Stimulated activated naive CD8-positive, alpha-beta T cell treated with anti-CD3 and anti-CD28 coated beads, Interleukin-15, Interleukin-2, amounts not matched to agents 100 ng/mL and 50 ng/mL, for 24 hours (primary cell): ENCODE measurements around the gene HMGCS1.
"Not testable (repeated sequence)": the region's sequence is repeated elsewhere in the genome, so short reads cannot be mapped to it uniquely, and the experiment has no call there.

Experiments used
- H3K27ac Mint-ChIP-seq: one replicate; pipeline ENCODE4 v1.8.0; 2021; ENCODE audit warnings: mild to moderate bottlenecking, mixed read lengths
- H3K27me3 Mint-ChIP-seq: one replicate; pipeline ENCODE4 v1.8.0; 2021; ENCODE audit warnings: mixed read lengths
- H3K36me3 Mint-ChIP-seq: one replicate; pipeline ENCODE4 v1.8.0; 2021; ENCODE audit warnings: low read depth, mixed read lengths
- H3K4me1 Mint-ChIP-seq: one replicate; pipeline ENCODE4 v1.8.0; 2021; ENCODE audit warnings: low read depth, mixed read lengths
- H3K4me3 Mint-ChIP-seq: one replicate; pipeline ENCODE4 v1.8.0; 2021; ENCODE audit warnings: mild to moderate bottlenecking, mixed read lengths
- H3K9me3 Mint-ChIP-seq: one replicate; pipeline ENCODE4 v1.8.0; 2021; ENCODE audit warnings: mixed read lengths

HMGCS1 gene

GRCh38 chr5:43270645-43271044 is 42.6 kb downstream of the HMGCS1 start:
- Mint-ChIP-seq H3K9me3 (peaks cover 22% of the 10 kb centered on the region), H3K4me1 (peaks cover 8% of the 10 kb centered on the region), H3K36me3 (peaks cover 4% of the 10 kb centered on the region), H3K4me3 (no peak overlapping the region), H3K27ac (no peak overlapping the region), H3K27me3 (peaks cover 34% of the 10 kb centered on the region)

- Mint-ChIP-seq H3K4me3 (no peak overlapping the region), H3K9me3 (peaks cover 29% of the 10 kb centered on the region), H3K4me1 (peaks cover 8% of the 10 kb centered on the region), H3K27me3 (peaks cover 54% of the 10 kb centered on the region), H3K27ac (no peak overlapping the region), H3K36me3 (peaks cover 4% of the 10 kb centered on the region)
Measured at GRCh38 chr5:43268188-43268820, 44.9 kb downstream of the HMGCS1 start.

- not testable (repeated sequence) for H3K4me1 Mint-ChIP-seq, H3K4me3 Mint-ChIP-seq, H3K27ac Mint-ChIP-seq, H3K36me3 Mint-ChIP-seq
- Mint-ChIP-seq H3K27me3 (peaks cover 50% of the 10 kb centered on the region), H3K9me3 (peaks cover 15% of the 10 kb centered on the region)
Measured at GRCh38 chr5:43262269-43262668, 50.9 kb downstream of the HMGCS1 start.

GRCh38 chr5:43258116-43258515 is 55.1 kb downstream of the HMGCS1 start:
- no peaks in the 10 kb centered on the region for H3K36me3 Mint-ChIP-seq
- no peaks in the 10 kb centered on the region for H3K4me1 Mint-ChIP-seq
- no peak overlapping the region for H3K4me3 Mint-ChIP-seq
- peaks cover 39% of the 10 kb centered on the region for H3K27me3 Mint-ChIP-seq
- no peaks in the 10 kb centered on the region for H3K9me3 Mint-ChIP-seq
- no peak overlapping the region for H3K27ac Mint-ChIP-seq

GRCh38 chr5:43256261-43256966 is 56.8 kb downstream of the HMGCS1 start:
- Mint-ChIP-seq H3K27ac (no peak overlapping the region), H3K4me1 (no peaks in the 10 kb centered on the region), H3K4me3 (no peak overlapping the region), H3K36me3 (no peaks in the 10 kb centered on the region), H3K27me3 (peaks cover 29% of the 10 kb centered on the region), H3K9me3 (no peaks in the 10 kb centered on the region)

- no peaks in the 10 kb centered on the region for H3K9me3 Mint-ChIP-seq
Measured at GRCh38 chr5:43255704-43256103, 57.5 kb downstream of the HMGCS1 start.

GRCh38 chr5:43251754-43252153 is 61.5 kb downstream of the HMGCS1 start:
- H3K27ac Mint-ChIP-seq, result no peak overlapping the region
- H3K4me3 Mint-ChIP-seq, result no peak overlapping the region
- H3K4me1 Mint-ChIP-seq, result no peaks in the 10 kb centered on the region

More at GRCh38 chr5:43255704-43256103, 57.5 kb downstream of the HMGCS1 start:
- Mint-ChIP-seq H3K4me1 (no peaks in the 10 kb centered on the region), H3K27me3 (peaks cover 26% of the 10 kb centered on the region), H3K4me3 (no peak overlapping the region), H3K36me3 (no peaks in the 10 kb centered on the region), H3K27ac (no peak overlapping the region)

GRCh38 chr5:43245724-43246385 is 67.4 kb downstream of the HMGCS1 start:
- H3K27me3 Mint-ChIP-seq, result peaks cover 13% of the 10 kb centered on the region
- H3K9me3 Mint-ChIP-seq, result no peaks in the 10 kb centered on the region
- no peak overlapping the region for H3K4me3 Mint-ChIP-seq
- no peaks in the 10 kb centered on the region for H3K36me3 Mint-ChIP-seq
- no peak overlapping the region for H3K27ac Mint-ChIP-seq
- H3K4me1 Mint-ChIP-seq, result no peaks in the 10 kb centered on the region

More at GRCh38 chr5:43251754-43252153, 61.5 kb downstream of the HMGCS1 start:
- Mint-ChIP-seq H3K9me3 (no peaks in the 10 kb centered on the region), H3K36me3 (no peaks in the 10 kb centered on the region), H3K27me3 (peaks cover 19% of the 10 kb centered on the region)

GRCh38 chr5:43244823-43245565 is 68.2 kb downstream of the HMGCS1 start:
- no peaks in the 10 kb centered on the region for H3K4me1 Mint-ChIP-seq
- H3K27ac Mint-ChIP-seq, result no peak overlapping the region
- no peaks in the 10 kb centered on the region for H3K9me3 Mint-ChIP-seq
- H3K4me3 Mint-ChIP-seq, result no peak overlapping the region
- peaks cover 17% of the 10 kb centered on the region for H3K27me3 Mint-ChIP-seq
- H3K36me3 Mint-ChIP-seq, result no peaks in the 10 kb centered on the region

- Mint-ChIP-seq H3K27ac (no peak overlapping the region), H3K27me3 (peaks cover 17% of the 10 kb centered on the region), H3K36me3 (no peaks in the 10 kb centered on the region), H3K4me3 (no peak overlapping the region), H3K9me3 (no peaks in the 10 kb centered on the region), H3K4me1 (no peaks in the 10 kb centered on the region)
Measured at GRCh38 chr5:43243270-43243669, 69.9 kb downstream of the HMGCS1 start.

- Mint-ChIP-seq H3K36me3 (no peaks in the 10 kb centered on the region), H3K9me3 (no peaks in the 10 kb centered on the region), H3K4me3 (no peak overlapping the region), H3K27ac (no peak overlapping the region), H3K4me1 (no peaks in the 10 kb centered on the region), H3K27me3 (peaks cover 17% of the 10 kb centered on the region)
Measured at GRCh38 chr5:43242196-43242595, 71.0 kb downstream of the HMGCS1 start.
